Tibial artery (tissue), 4 donors: Measurements from ENCODE around the gene CRYL1.

Experiments used
- DNase-seq, 2 donors: peaks; one replicate each; pipeline ENCODE4 v3.0.0-alpha.2; 2019
- H3K27ac ChIP-seq, 2 donors: fragments of 200-600 bp; sonication (generic) in 1 of 2; 1 replicate in 1 of 2; 2 replicates in 1 of 2; pipeline ENCODE4 v1.5.1; 2018 to 2019; ENCODE audit warnings: mild to moderate bottlenecking in 1 of 2
- H3K27me3 ChIP-seq, 2 donors: fragments of 200-600 bp; sonication (generic) in 1 of 2; one replicate each; pipeline versions ENCODE4 v1.5.1 to v1.6.0; 2016 to 2019
- H3K36me3 ChIP-seq, 3 donors: fragments of 200-600 bp; sonication (generic) in 2 of 3; one replicate each; pipeline ENCODE4 v1.5.1; 2016 to 2019; ENCODE audit warnings: mild to moderate bottlenecking in 2 of 3
- H3K4me1 ChIP-seq, 4 donors: fragments of 200-600 bp; sonication (generic) in 2 of 4; 1 replicate in 3 of 4; 2 replicates in 1 of 4; pipeline ENCODE4 v1.5.1; 2016 to 2019
- H3K4me3 ChIP-seq, 2 donors: fragments of 200-600 bp; sonication (generic) in 1 of 2; 1 replicate in 1 of 2; 2 replicates in 1 of 2; pipeline ENCODE4 v1.5.1; 2018 to 2019; ENCODE audit warnings: mild to moderate bottlenecking in 2 of 2
- H3K9me3 ChIP-seq, 3 donors: fragments of 200-600 bp; sonication (generic) in 1 of 3; one replicate each; pipeline ENCODE4 v1.5.1; 2016 to 2019
- intact Hi-C: fragments of 100-400 bp; cut with DNase I; formaldehyde crosslinking; loops from one replicate; pipeline ENCODE4 v1.15.0; 2023; ENCODE audit warnings: low total_unique reads
- TF ChIP-seq, protein P1 (sequence below), 2 experiments: fragments of 200-600 bp in 1 of 2; fragments of 450-650 bp in 1 of 2; IDR thresholded peaks; one replicate each; pipeline ENCODE4 v1.5.1; 2017 to 2019; ENCODE audit warnings: antibody characterized with exemption in 2 of 2, mild to moderate bottlenecking in 1 of 2, moderate library complexity in 1 of 2

CRYL1 gene

GRCh38 chr13:20477394-20477793 is 48.3 kb downstream of the CRYL1 start:
- Histone ChIP-seq H3K36me3 (peaks cover 0 to 3% (median 0%) of the 10 kb centered on the region in 3 donors), H3K27ac (no peak overlapping the region), H3K27me3 (no peaks in the 10 kb centered on the region), H3K4me1 (no peaks in the 10 kb centered on the region), H3K4me3 (no peak overlapping the region), H3K9me3 (no peaks in the 10 kb centered on the region)
- no peak for DNase-seq
- intact Hi-C loops: no loop called here
- TF ChIP-seq, protein P1, sequence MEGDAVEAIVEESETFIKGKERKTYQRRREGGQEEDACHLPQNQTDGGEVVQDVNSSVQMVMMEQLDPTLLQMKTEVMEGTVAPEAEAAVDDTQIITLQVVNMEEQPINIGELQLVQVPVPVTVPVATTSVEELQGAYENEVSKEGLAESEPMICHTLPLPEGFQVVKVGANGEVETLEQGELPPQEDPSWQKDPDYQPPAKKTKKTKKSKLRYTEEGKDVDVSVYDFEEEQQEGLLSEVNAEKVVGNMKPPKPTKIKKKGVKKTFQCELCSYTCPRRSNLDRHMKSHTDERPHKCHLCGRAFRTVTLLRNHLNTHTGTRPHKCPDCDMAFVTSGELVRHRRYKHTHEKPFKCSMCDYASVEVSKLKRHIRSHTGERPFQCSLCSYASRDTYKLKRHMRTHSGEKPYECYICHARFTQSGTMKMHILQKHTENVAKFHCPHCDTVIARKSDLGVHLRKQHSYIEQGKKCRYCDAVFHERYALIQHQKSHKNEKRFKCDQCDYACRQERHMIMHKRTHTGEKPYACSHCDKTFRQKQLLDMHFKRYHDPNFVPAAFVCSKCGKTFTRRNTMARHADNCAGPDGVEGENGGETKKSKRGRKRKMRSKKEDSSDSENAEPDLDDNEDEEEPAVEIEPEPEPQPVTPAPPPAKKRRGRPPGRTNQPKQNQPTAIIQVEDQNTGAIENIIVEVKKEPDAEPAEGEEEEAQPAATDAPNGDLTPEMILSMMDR (IDR thresholded peaks at IDR 0.05): no peak

- Histone ChIP-seq H3K4me3 (no peak overlapping the region), H3K27me3 (no peaks in the 10 kb centered on the region), H3K27ac (no peak overlapping the region), H3K36me3 (peaks cover 0 to 5% (median 0%) of the 10 kb centered on the region in 3 donors), H3K9me3 (no peaks in the 10 kb centered on the region), H3K4me1 (no peaks in the 10 kb centered on the region)
- no peak for DNase-seq
- TF ChIP-seq, protein P1 (IDR thresholded peaks at IDR 0.05): no peak
- intact Hi-C loops: no loop called here
Measured at GRCh38 chr13:20475927-20476691, 49.5 kb downstream of the CRYL1 start.

GRCh38 chr13:20474515-20474914 is 51.1 kb downstream of the CRYL1 start:
- TF ChIP-seq, protein P1 (IDR thresholded peaks at IDR 0.05): no peak

GRCh38 chr13:20473888-20474287 is 51.8 kb downstream of the CRYL1 start:
- H3K27ac ChIP-seq: no peak overlapping the region
- DNase-seq: no peak
- intact Hi-C loops: no loop called here
- TF ChIP-seq, protein P1 (IDR thresholded peaks at IDR 0.05): no peak
- H3K4me3 ChIP-seq: no peak overlapping the region
- H3K9me3 ChIP-seq: no peaks in the 10 kb centered on the region
- no peaks in the 10 kb centered on the region for H3K4me1 ChIP-seq
- peaks cover 0 to 5% (median 5%) of the 10 kb centered on the region in 3 donors for H3K36me3 ChIP-seq
- H3K27me3 ChIP-seq: no peaks in the 10 kb centered on the region

More at GRCh38 chr13:20474515-20474914, 51.1 kb downstream of the CRYL1 start:
- no peak for DNase-seq
- Histone ChIP-seq H3K36me3 (peaks cover 0 to 5% (median 5%) of the 10 kb centered on the region in 3 donors), H3K9me3 (no peaks in the 10 kb centered on the region), H3K27me3 (no peaks in the 10 kb centered on the region), H3K27ac (no peak overlapping the region), H3K4me3 (no peak overlapping the region), H3K4me1 (no peaks in the 10 kb centered on the region)
- intact Hi-C loops: no loop called here

GRCh38 chr13:20473139-20473538 is 52.5 kb downstream of the CRYL1 start:
- Histone ChIP-seq H3K9me3 (no peaks in the 10 kb centered on the region), H3K4me1 (no peaks in the 10 kb centered on the region), H3K4me3 (no peak overlapping the region), H3K27ac (no peak overlapping the region), H3K36me3 (peaks cover 0 to 5% (median 5%) of the 10 kb centered on the region in 3 donors), H3K27me3 (no peaks in the 10 kb centered on the region)
- TF ChIP-seq, protein P1 (IDR thresholded peaks at IDR 0.05): no peak
- DNase-seq: no peak
- intact Hi-C loops: no loop called here
